ENCODE results near the gene TRIO.

Gene TRIO

DNA sequence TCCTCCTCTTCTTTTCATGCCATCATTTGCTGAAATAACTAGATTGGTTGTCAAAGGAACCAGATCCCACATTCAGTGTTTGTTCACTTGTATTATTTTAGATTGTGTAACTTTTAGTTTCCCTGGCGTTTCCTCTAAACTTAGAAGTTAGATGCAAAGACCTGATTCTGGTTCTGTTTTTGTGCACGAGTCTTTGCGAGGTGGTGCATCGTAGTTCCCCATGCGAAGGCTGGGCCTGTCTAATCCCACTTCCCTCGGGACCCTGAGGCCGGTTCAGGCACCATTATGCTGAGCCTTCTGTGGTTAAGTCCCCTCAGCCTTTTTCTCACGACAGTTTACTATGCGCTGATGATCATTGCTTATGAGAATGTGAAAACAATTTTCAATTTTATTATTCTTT lies 219.3 kb downstream of the TRIO start:
- no peak for TF ChIP-seq SUZ12 (IDR thresholded peaks at IDR 0.05; ENCODE audit: extremely low read depth, insufficient read depth, insufficient read length)
- no peak for TF ChIP-seq YY1 (IDR thresholded peaks at IDR 0.05; ENCODE audit: insufficient read depth, insufficient read length)
- no peak for TF ChIP-seq ZNF274 (IDR thresholded peaks at IDR 0.05; ENCODE audit: low read depth, low read length)
- Histone ChIP-seq H3K9me3 (ENCODE audit: insufficient read depth, low read length) (no peaks in the 10 kb centered on the region), H3K9ac (ENCODE audit: insufficient read length, low read depth) (no peak overlapping the region), H3K4me3 (ENCODE audit: insufficient read length, low read depth) (no peak overlapping the region), H3K36me3 (ENCODE audit: insufficient read depth, insufficient read length, low read length) (peaks cover 86% of the 10 kb centered on the region), H3K27me3 (ENCODE audit: insufficient read depth, insufficient read length) (no peaks in the 10 kb centered on the region), H3K4me1 (ENCODE audit: insufficient read depth, insufficient read length) (peaks cover 3% of the 10 kb centered on the region)
- no peak for DNase-seq (ENCODE audit: low read depth, low spot score)

DNA sequence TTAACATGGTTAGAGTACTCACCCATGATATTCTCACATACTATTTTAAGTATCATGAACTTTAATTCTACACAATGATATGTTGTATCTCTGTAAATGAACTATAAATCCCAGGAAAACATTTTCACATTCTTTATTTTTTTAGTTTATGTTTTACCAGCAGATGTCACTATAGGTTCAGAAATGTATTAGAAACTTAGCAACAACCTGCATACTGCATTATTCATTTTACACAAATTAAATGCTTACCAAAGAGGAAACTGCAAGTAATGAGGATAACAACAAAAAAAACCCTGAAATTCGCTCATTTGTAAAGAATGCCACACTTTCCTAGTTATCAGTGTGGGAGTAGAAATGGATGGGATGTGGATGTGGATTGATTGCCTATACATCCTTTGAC lies 221.0 kb downstream of the TRIO start:
- no peaks in the 10 kb centered on the region for H3K27me3 ChIP-seq (ENCODE audit: insufficient read depth, insufficient read length)
- peaks cover 91% of the 10 kb centered on the region for H3K36me3 ChIP-seq (ENCODE audit: insufficient read depth, insufficient read length, low read length)
- no peak for DNase-seq (ENCODE audit: low read depth, low spot score)

DNA sequence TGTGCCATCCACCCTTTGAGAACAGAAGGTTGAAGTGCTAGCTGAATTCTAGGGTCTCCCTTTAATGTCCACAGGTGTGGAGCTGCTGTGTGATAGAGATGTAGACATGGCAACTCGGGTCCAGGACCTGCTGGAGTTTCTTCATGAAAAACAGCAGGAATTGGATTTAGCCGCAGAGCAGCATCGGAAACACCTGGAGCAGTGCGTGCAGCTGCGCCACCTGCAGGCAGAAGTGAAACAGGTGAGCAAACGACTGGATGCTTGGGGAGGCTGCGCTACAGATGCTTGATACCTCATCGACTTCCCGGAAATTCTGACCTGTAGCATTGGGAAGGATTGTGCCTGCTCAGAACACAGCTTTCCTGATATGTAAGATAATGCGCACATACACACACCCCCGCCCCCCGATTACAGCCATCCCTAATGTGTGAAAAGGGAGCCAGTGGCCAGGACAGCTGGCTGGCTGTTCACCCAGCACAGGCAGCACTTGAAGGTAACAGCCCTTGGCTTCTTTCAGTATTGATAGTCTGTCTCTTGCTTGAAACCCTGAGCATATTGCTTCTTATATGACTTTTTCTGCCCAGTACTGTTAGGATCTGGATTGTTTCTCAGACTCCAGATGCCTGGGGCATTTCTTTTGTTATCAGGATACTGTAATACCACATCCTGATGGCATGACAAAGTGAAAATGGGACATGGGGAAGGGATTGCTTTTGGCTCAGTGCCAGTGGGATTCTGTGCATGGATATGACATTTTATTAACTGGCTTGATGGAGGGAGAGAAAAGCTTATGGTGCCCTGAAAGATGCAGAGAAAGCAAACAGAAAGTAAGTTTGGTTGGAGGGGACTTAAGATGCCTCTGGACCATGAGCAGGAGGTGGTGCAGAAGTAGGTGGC lies 221.7 kb downstream of the TRIO start:
- Histone ChIP-seq H3K4me1 (ENCODE audit: insufficient read depth, insufficient read length) (peaks cover 3% of the 10 kb centered on the region), H3K9ac (ENCODE audit: insufficient read length, low read depth) (no peak overlapping the region), H3K27me3 (ENCODE audit: insufficient read depth, insufficient read length) (no peaks in the 10 kb centered on the region), H3K36me3 (ENCODE audit: insufficient read depth, insufficient read length, low read length) (peaks cover 91% of the 10 kb centered on the region), H3K9me3 (ENCODE audit: insufficient read depth, low read length) (no peaks in the 10 kb centered on the region), H3K4me3 (ENCODE audit: insufficient read length, low read depth) (no peak overlapping the region)
- no peak for DNase-seq (ENCODE audit: low read depth, low spot score)
- TF ChIP-seq ZNF274 (IDR thresholded peaks at IDR 0.05; ENCODE audit: low read depth, low read length) (no peak), SUZ12 (IDR thresholded peaks at IDR 0.05; ENCODE audit: extremely low read depth, insufficient read depth, insufficient read length) (no peak), YY1 (IDR thresholded peaks at IDR 0.05; ENCODE audit: insufficient read depth, insufficient read length) (no peak)

More for the DNA sequence above, 221.0 kb downstream of the TRIO start:
- H3K9ac ChIP-seq (ENCODE audit: insufficient read length, low read depth) = no peak overlapping the region
- H3K4me3 ChIP-seq (ENCODE audit: insufficient read length, low read depth) = no peak overlapping the region
- no peaks in the 10 kb centered on the region for H3K9me3 ChIP-seq (ENCODE audit: insufficient read depth, low read length)
- TF ChIP-seq YY1 (IDR thresholded peaks at IDR 0.05; ENCODE audit: insufficient read depth, insufficient read length) (no peak), ZNF274 (IDR thresholded peaks at IDR 0.05; ENCODE audit: low read depth, low read length) (no peak), SUZ12 (IDR thresholded peaks at IDR 0.05; ENCODE audit: extremely low read depth, insufficient read depth, insufficient read length) (no peak)
- peaks cover 3% of the 10 kb centered on the region for H3K4me1 ChIP-seq (ENCODE audit: insufficient read depth, insufficient read length)

DNA sequence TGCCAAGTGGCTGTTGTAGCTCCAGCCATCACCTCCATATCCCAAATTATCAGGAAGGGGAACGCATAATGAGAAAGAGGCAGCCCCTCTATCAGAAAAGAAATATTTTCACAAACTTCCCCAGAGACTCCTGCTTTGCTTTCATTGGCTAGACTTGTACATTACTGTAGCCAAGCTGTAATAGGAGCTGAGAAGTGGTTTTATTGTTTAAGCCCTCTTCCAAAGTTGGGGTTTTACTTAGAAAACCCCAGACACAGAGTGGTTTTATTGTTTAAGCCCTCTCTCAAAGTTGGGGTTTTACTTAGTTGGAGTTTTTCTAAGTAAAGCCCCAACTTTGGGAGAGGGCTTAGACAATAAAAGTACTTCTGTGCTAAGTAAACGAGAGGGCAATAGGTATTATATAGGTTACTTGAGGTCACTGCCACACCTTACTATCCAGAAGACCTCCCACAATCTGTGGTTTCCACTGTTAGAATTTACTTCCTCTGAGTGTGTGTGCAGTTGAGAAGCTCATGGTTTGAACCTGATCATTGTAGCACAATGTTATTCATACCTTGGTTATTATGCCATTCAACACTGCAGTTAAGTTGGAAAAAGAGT lies 222.8 kb downstream of the TRIO start:
- Histone ChIP-seq H3K9ac (ENCODE audit: insufficient read length, low read depth) (no peak overlapping the region), H3K9me3 (ENCODE audit: insufficient read depth, low read length) (no peaks in the 10 kb centered on the region), H3K36me3 (ENCODE audit: insufficient read depth, insufficient read length, low read length) (peaks cover 86% of the 10 kb centered on the region), H3K4me1 (ENCODE audit: insufficient read depth, insufficient read length) (peaks cover 3% of the 10 kb centered on the region), H3K4me3 (ENCODE audit: insufficient read length, low read depth) (no peak overlapping the region), H3K27me3 (ENCODE audit: insufficient read depth, insufficient read length) (no peaks in the 10 kb centered on the region)
- DNase-seq (ENCODE audit: low read depth, low spot score) = no peak
- TF ChIP-seq SUZ12 (IDR thresholded peaks at IDR 0.05; ENCODE audit: extremely low read depth, insufficient read depth, insufficient read length) (no peak), ZNF274 (IDR thresholded peaks at IDR 0.05; ENCODE audit: low read depth, low read length) (no peak), YY1 (IDR thresholded peaks at IDR 0.05; ENCODE audit: insufficient read depth, insufficient read length) (no peak)

DNA sequence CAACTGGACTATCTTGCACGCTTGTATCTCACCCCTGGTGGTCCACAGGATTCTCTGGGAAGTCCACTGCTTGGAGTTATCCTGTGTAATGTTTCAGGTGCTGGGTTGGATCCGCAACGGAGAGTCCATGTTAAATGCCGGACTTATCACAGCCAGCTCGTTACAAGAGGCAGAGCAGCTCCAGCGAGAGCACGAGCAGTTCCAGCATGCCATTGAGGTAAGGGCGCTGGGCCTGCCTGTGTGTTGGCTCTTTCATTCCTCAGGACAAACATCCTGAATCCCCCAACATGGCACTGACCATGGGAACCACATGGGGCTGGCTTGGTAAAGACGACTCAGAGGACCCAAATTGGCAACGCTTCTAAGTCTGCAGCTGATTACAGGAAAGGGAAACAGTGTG lies 223.6 kb downstream of the TRIO start:
- Histone ChIP-seq H3K9ac (ENCODE audit: insufficient read length, low read depth) (no peak overlapping the region), H3K36me3 (ENCODE audit: insufficient read depth, insufficient read length, low read length) (peaks cover 81% of the 10 kb centered on the region), H3K9me3 (ENCODE audit: insufficient read depth, low read length) (no peaks in the 10 kb centered on the region), H3K27me3 (ENCODE audit: insufficient read depth, insufficient read length) (no peaks in the 10 kb centered on the region), H3K4me1 (ENCODE audit: insufficient read depth, insufficient read length) (peaks cover 3% of the 10 kb centered on the region), H3K4me3 (ENCODE audit: insufficient read length, low read depth) (no peak overlapping the region)
- no peak for DNase-seq (ENCODE audit: low read depth, low spot score)
- TF ChIP-seq ZNF274 (IDR thresholded peaks at IDR 0.05; ENCODE audit: low read depth, low read length) = no peak
- no peak for TF ChIP-seq YY1 (IDR thresholded peaks at IDR 0.05; ENCODE audit: insufficient read depth, insufficient read length)
- TF ChIP-seq SUZ12 (IDR thresholded peaks at IDR 0.05; ENCODE audit: extremely low read depth, insufficient read depth, insufficient read length) = no peak

DNA sequence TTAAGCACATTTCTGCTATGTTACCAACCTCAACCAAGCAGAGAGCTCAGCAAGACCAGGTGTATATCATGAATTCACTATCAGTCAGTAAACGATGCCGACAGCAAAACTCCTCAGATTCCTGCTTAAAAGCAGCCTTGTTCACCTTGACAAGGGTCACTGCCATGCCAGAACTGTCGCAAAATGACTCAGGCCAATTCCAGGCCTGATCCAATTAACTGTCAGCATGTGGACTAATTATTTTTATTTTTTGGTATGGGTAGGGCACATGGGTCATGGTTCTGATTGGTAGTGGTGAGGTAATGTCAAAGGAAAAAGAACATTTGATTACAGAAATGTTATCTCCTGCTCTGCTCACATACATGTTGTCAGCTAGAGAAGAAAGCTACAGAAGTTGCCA lies 224.2 kb downstream of the TRIO start:
- TF ChIP-seq SUZ12 (IDR thresholded peaks at IDR 0.05; ENCODE audit: extremely low read depth, insufficient read depth, insufficient read length) = no peak
- no peak for TF ChIP-seq ZNF274 (IDR thresholded peaks at IDR 0.05; ENCODE audit: low read depth, low read length)
- TF ChIP-seq YY1 (IDR thresholded peaks at IDR 0.05; ENCODE audit: insufficient read depth, insufficient read length) = no peak
- Histone ChIP-seq H3K9ac (ENCODE audit: insufficient read length, low read depth) (no peak overlapping the region), H3K27me3 (ENCODE audit: insufficient read depth, insufficient read length) (no peaks in the 10 kb centered on the region), H3K4me3 (ENCODE audit: insufficient read length, low read depth) (no peak overlapping the region), H3K9me3 (ENCODE audit: insufficient read depth, low read length) (no peaks in the 10 kb centered on the region), H3K36me3 (ENCODE audit: insufficient read depth, insufficient read length, low read length) (peaks cover 79% of the 10 kb centered on the region), H3K4me1 (ENCODE audit: insufficient read depth, insufficient read length) (peaks cover 3% of the 10 kb centered on the region)
- DNase-seq (ENCODE audit: low read depth, low spot score) = no peak

DNA sequence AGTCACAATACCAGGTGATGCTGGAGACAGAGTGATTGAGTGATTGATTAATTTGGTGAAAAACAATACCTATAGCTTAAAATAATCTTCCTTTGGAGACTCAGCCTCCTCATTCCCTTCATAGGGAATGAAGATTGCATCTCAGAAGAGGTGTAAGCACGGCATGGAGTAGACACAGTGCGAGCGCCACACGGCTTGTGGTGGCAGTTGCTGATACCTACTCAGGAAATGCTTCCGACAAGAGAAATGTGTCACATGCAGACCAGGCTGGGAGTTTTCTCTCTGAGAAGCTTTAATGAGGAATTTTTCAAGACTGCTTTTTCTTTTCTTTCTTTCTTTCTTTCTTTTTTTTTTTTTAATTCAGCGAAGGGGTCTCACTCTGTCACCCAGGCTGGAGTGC lies 226.6 kb downstream of the TRIO start:
- H3K4me1 ChIP-seq (ENCODE audit: insufficient read depth, insufficient read length) = peaks cover 3% of the 10 kb centered on the region
- peaks cover 83% of the 10 kb centered on the region for H3K36me3 ChIP-seq (ENCODE audit: insufficient read depth, insufficient read length, low read length)
- H3K27me3 ChIP-seq (ENCODE audit: insufficient read depth, insufficient read length) = no peaks in the 10 kb centered on the region
- DNase-seq (ENCODE audit: low read depth, low spot score) = no peak
- no peak overlapping the region for H3K9ac ChIP-seq (ENCODE audit: insufficient read length, low read depth)
- H3K4me3 ChIP-seq (ENCODE audit: insufficient read length, low read depth) = no peak overlapping the region
- TF ChIP-seq YY1 (IDR thresholded peaks at IDR 0.05; ENCODE audit: insufficient read depth, insufficient read length) (no peak), ZNF274 (IDR thresholded peaks at IDR 0.05; ENCODE audit: low read depth, low read length) (no peak), SUZ12 (IDR thresholded peaks at IDR 0.05; ENCODE audit: extremely low read depth, insufficient read depth, insufficient read length) (no peak)
- H3K9me3 ChIP-seq (ENCODE audit: insufficient read depth, low read length) = no peaks in the 10 kb centered on the region
